Epithelial cell of esophagus (primary cell): ENCODE data around the gene APLP2.

Source experiments
- DNase-seq: peaks from one replicate; pipeline ENCODE4 v3.0.0; 2010; ENCODE audit warnings: low read depth
- H3K4me3 ChIP-seq: 2 replicates; pipeline ENCODE4 v1.5.1; 2011; ENCODE audit warnings: mild to moderate bottlenecking, low read length, control low read depth
- TF ChIP-seq, protein P1 (sequence below): IDR thresholded peaks from 2 replicates; pipeline ENCODE4 v1.5.1; 2011; ENCODE audit warnings: low read depth, mild to moderate bottlenecking, low read length, control low read depth, inconsistent platforms; ENCODE audit not compliant: insufficient read depth; ENCODE audit errors: missing control alignments

The APLP2 gene

DNA sequence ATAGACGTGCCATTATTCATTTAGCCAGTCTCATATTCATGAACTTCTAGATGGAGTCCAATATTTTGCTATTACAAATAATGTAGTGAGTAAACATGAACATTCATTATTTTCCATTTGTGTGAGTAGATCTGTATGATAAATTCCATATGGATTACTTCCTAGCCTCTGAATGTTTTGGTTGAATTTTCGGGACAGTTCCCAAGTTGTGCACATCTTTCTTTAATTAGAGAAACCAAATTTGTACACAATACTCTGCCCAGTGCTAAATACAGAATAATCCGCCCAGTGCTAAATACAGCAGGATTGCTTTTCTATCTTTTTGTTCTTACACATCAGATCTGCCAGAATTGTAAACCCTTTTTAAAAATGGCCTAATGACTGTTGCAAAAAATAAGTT is 17.1 kb upstream of the APLP2 start:
- no peak overlapping the region for H3K4me3 ChIP-seq
- TF ChIP-seq, protein P1, sequence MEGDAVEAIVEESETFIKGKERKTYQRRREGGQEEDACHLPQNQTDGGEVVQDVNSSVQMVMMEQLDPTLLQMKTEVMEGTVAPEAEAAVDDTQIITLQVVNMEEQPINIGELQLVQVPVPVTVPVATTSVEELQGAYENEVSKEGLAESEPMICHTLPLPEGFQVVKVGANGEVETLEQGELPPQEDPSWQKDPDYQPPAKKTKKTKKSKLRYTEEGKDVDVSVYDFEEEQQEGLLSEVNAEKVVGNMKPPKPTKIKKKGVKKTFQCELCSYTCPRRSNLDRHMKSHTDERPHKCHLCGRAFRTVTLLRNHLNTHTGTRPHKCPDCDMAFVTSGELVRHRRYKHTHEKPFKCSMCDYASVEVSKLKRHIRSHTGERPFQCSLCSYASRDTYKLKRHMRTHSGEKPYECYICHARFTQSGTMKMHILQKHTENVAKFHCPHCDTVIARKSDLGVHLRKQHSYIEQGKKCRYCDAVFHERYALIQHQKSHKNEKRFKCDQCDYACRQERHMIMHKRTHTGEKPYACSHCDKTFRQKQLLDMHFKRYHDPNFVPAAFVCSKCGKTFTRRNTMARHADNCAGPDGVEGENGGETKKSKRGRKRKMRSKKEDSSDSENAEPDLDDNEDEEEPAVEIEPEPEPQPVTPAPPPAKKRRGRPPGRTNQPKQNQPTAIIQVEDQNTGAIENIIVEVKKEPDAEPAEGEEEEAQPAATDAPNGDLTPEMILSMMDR: no peak
- no peak for DNase-seq

DNA sequence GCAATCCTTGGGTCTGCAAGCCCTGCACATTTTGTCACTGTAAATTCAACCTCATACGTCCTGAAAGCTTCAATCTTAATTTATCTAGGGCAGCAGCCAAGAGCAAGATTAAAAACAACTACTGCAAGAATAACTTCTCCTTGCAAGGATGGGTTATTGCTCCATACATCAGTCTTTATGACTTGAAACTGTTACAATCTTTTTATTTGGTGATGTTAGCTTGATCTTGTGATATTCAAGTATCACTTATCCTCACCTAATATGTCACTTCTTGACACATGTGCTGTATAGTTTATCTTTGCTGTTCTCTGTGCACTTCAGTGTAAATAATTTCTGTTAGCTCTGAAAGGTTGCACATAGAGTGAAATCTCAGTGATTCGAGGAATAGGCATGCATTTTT is 14.7 kb upstream of the APLP2 start:
- TF ChIP-seq, protein P1: no peak
- H3K4me3 ChIP-seq: no peak overlapping the region
- DNase-seq: no peak

DNA sequence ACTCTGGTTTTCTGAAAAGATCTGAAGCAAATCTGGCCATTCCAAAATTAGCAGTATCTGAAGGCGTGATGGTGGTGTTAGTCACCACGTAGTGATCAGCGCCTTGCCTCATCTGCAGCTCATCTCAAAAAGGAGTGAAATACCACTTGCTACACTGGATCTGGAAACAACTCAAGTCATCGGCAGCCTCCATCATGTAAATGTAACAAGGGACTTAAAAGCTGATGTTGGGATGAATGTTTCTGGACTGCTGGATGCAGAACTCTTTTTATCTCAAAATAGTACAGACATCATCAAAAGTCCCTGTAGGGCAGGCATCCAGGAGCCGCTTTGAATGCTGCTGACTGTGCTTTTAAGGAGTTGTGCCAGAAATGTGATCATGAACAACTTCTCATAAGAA is 14.1 kb upstream of the APLP2 start:
- no peak overlapping the region for H3K4me3 ChIP-seq
- DNase-seq: peak; percentile 68
- TF ChIP-seq, protein P1: no peak

DNA sequence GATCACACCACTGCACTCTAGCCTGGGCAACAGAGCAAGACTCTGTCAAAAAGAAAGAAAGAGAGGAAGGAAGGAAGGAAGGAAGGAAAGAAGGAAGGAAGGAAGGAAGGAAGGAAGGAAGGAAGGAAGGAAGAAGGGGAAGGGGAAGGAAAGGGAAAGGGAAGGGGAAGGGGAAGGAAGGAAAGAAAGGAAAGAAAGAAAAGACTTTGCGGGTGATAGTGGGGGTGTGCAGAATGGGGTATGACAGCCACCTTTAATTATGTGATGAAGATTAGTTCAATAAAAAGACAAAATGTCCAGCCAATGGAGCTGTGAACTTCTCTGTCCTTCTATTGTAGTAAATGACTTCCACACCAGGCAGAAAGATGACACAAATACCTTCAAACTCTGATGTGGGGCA is 8.7 kb upstream of the APLP2 start:
- TF ChIP-seq, protein P1: no peak
- no peak for DNase-seq
- no peak overlapping the region for H3K4me3 ChIP-seq

DNA sequence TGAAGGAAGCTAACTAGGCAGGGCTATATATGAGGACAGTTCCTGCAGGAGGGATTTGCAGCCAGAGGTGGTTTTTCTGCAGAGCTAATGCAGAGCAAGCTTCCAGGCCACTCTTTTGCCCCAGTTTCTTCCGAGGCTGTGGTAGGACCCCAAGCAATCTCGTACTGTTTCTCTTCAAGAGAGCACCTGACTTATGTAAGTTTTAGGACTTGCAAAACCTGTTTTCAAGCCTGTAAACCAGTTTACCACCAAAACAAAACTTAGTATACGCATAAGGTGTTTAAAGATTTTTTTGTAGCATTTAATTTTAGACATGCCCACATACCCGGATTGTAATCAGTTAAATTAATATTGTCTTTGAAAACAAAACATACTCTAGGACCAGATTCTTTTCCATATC is 7.7 kb upstream of the APLP2 start:
- no peak overlapping the region for H3K4me3 ChIP-seq
- TF ChIP-seq, protein P1: no peak
- peak; percentile 46 for DNase-seq

DNA sequence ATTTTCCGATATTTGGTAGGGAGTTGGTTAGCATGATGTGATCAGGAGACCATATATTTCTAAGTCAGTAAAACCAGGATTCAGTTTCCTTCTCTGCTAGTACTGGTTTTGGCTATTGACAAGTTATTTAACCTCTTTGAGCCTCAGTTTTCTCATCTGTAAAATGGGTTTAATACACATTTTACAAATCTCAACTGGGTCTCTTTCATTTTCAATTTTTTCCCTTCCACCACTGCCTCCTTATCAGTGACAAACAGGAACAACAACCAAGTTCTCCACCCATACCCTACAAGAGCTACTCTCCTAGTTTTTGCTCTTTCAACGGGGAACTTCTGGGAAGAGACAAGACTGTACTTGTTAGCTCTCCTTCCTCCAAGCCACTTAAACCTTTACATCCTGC is 6.2 kb upstream of the APLP2 start:
- TF ChIP-seq, protein P1: no peak
- peak; percentile 32 for DNase-seq
- H3K4me3 ChIP-seq: no peak overlapping the region

DNA sequence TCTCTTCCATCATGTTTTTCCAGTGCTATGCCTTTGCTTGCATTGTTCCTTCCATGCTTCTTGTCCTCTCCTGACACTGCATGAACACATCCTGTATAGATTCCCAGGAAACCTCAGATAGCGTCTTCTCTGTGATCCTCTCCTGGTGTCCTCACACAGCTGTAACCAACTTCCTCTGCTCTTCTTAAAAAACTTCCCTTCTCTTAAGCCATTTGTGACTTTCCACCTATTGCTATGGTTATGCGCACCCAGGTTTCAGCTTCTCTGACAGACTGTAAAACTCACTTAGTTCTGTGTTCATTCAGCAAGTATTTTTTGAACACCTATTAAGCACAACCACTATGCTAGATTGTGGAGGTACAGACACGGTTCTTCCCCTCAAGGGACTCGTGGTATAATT is 5.1 kb upstream of the APLP2 start:
- DNase-seq: no peak
- TF ChIP-seq, protein P1: no peak
- no peak overlapping the region for H3K4me3 ChIP-seq
